Right cardiac atrium (tissue), 5 donors: ENCODE data around the gene FIBCD1. TPM values are rescaled to one million over a fixed set of nuclear protein-coding genes. Genes with fewer than 3 reads are reported as not detected.

Source experiments
- ATAC-seq, 2 donors: fragments of 200-7000 bp; cut with Tn5 transposase; one replicate each; pipeline versions ENCODE4 v1.8.0 to v1.9.1; 2020; ENCODE audit warnings: moderate library complexity in 2 of 2, mild to moderate bottlenecking in 1 of 2
- DNase-seq, 3 donors: peaks; one replicate each; pipeline ENCODE4 v3.0.0-alpha.2; 2020
- H3K27ac ChIP-seq: one replicate; pipeline ENCODE4 v1.5.1; 2013; ENCODE audit warnings: mild to moderate bottlenecking, low read length, control low read depth, moderate library complexity
- H3K27me3 ChIP-seq: one replicate; pipeline ENCODE4 v1.6.1; 2013; ENCODE audit not compliant: control insufficient read depth, insufficient read depth
- H3K4me1 ChIP-seq: one replicate; pipeline ENCODE4 v1.6.1; 2013; ENCODE audit warnings: low read length; ENCODE audit not compliant: control insufficient read depth, insufficient read depth
- H3K4me3 ChIP-seq: one replicate; pipeline ENCODE4 v1.5.1; 2013; ENCODE audit warnings: low read length, control low read depth
- H3K9me3 ChIP-seq: one replicate; pipeline ENCODE4 v1.6.1; 2013; ENCODE audit warnings: low read length; ENCODE audit not compliant: control insufficient read depth
- WGBS: extraction: QIAGEN DNeasy Blood & Tissue Kit; methylation state at CpG from one replicate; pipeline ENCODE4 v1.1.7; 2013; 5-methylcytosine and 5-hydroxymethylcytosine counted together
- intact Hi-C, 4 donors: fragments of 100-400 bp; cut with DNase I; formaldehyde crosslinking; loops; one replicate each; pipeline versions ENCODE4 v1.11.0 to v1.14.0; 2022 to 2023
- polyA plus RNA-seq: library from polyadenylated mRNA; stranded (reverse); fragments of 200-250 nt; gene quantifications from one replicate; pipeline ENCODE4 v1.2.3, GENCODE V29; 2013
- total RNA-seq, 4 donors: library from RNA; stranded (reverse); fragmentation: NEBNext Ultra II Directional; extraction: Animal tissue kit (Norgen Biotek cat#: 25700); gene quantifications; one replicate each; pipeline ENCODE4 v1.2.1, GENCODE V29; 2021
- donor health status: healthy with polysubstance abuse.
- donor health status: DM: no; HTN: yes; CAD: no.
- donor health status: DM: no; HTN: no; CAD: no.
- donor health status: DM: no; HTN: yes; CAD: no; lungs with severe emphysema.
- donor health status: DM: yes; HTN: yes; CAD: no.

The FIBCD1 gene
- total and polyA plus RNA-seq, 5 donors, result 0.20 to 2.2 (median 0.46) TPM

- 97% methylated on average over 6 of the region's 6 CpGs for WGBS
- DNase-seq (peak in 1 of 3 donors; percentile 6), ATAC-seq (no peak)
- Histone ChIP-seq H3K9me3 (no peaks in the 10 kb centered on the region), H3K27me3 (no peaks in the 10 kb centered on the region), H3K4me3 (no peak overlapping the region), H3K27ac (no peak overlapping the region), H3K4me1 (peaks cover 3% of the 10 kb centered on the region)
- intact Hi-C loops, result no loop called here
These were observed 61.7 kb downstream of the FIBCD1 start for GRCh38 chr9:130877300-130877699.

DNA sequence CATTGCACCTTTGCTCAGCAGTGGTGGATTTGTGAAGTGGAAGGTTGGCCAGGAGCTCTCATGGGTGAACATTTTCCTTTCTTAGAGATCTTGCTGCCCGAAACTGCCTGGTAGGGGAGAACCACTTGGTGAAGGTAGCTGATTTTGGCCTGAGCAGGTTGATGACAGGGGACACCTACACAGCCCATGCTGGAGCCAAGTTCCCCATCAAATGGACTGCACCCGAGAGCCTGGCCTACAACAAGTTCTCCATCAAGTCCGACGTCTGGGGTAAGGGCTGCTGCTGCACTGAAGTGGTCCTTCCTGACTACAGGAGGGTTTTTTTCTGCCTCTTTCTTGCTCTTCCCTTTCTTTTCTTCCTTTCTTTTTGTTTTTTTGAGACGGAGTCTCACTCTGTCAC is 64.3 kb downstream of the FIBCD1 start:
- Histone ChIP-seq H3K4me1 (peaks cover 5% of the 10 kb centered on the region), H3K27ac (no peak overlapping the region), H3K4me3 (no peak overlapping the region), H3K9me3 (no peaks in the 10 kb centered on the region), H3K27me3 (no peaks in the 10 kb centered on the region)
- intact Hi-C loops, result loop anchor here in 2 of 4 donors (5.0 kb wide), 1 partner anchor 63 kb away; the partner anchor contains the start of gene FIBCD1 (in 2 of the 2)
- no peak for ATAC-seq
- DNase-seq, result peak in 1 of 3 donors; percentile 26
- WGBS, result 91% methylated on average over 5 of the region's 5 CpGs

GRCh38 chr9:130873966-130874365 is 65.1 kb downstream of the FIBCD1 start:
- Histone ChIP-seq H3K27me3 (no peaks in the 10 kb centered on the region), H3K4me1 (peaks cover 9% of the 10 kb centered on the region), H3K4me3 (no peak overlapping the region), H3K9me3 (no peaks in the 10 kb centered on the region), H3K27ac (peak overlapping the region; percentile 46)
- no peak for ATAC-seq
- DNase-seq, result peak in 1 of 3 donors; percentile 1
- intact Hi-C loops, result loop anchor here in 2 of 4 donors (5.0 kb wide), 1 partner anchor 63 kb away; the partner anchor contains the start of gene FIBCD1 (in 2 of the 2)
- 77% methylated on average over 8 of the region's 8 CpGs for WGBS

DNA sequence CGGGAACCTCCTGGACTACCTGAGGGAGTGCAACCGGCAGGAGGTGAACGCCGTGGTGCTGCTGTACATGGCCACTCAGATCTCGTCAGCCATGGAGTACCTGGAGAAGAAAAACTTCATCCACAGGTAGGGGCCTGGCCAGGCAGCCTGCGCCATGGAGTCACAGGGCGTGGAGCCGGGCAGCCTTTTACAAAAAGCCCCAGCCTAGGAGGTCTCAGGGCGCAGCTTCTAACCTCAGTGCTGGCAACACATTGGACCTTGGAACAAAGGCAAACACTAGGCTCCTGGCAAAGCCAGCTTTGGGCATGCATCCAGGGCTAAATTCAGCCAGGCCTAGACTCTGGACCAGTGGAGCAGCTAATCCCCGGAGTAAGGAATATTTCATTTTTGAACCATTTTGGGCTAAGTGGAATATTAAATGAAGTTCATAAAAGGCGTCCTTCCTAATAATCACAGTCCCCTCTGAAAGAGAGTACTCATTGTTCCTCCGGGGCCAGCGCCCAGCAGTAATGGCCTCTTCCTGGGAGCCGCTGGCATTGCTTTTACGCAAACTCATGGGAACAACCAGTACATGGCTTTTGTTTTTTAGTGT is 66.0 kb downstream of the FIBCD1 start:
- intact Hi-C loops, result loop anchor here in 2 of 4 donors (5.0 kb wide), 1 partner anchor 64 kb away; the partner anchor contains the start of gene FIBCD1 (in 2 of the 2)
- ATAC-seq, result peak; percentile 56 to 77
- peak; percentile 72 to 87 (median 87) for DNase-seq
- Histone ChIP-seq H3K4me3 (no peak overlapping the region), H3K27me3 (no peaks in the 10 kb centered on the region), H3K4me1 (peaks cover 9% of the 10 kb centered on the region), H3K27ac (peak overlapping the region; percentile 73), H3K9me3 (no peaks in the 10 kb centered on the region)
- 65% methylated on average over 15 of the region's 15 CpGs for WGBS

GRCh38 chr9:130872508-130872907 is 66.5 kb downstream of the FIBCD1 start:
- peak overlapping the region; percentile 55 for H3K27ac ChIP-seq
- peaks cover 9% of the 10 kb centered on the region for H3K4me1 ChIP-seq
- no peak overlapping the region for H3K4me3 ChIP-seq
- peak in 1 of 3 donors; percentile 12 for DNase-seq
- intact Hi-C loops, result loop anchor here in 2 of 4 donors (5.0 kb wide), 1 partner anchor 65 kb away; the partner anchor contains the start of gene FIBCD1 (in 2 of the 2)
- ATAC-seq, result no peak
- WGBS, result 72% methylated on average over 9 of the region's 9 CpGs
- no peaks in the 10 kb centered on the region for H3K9me3 ChIP-seq
- no peaks in the 10 kb centered on the region for H3K27me3 ChIP-seq

DNA sequence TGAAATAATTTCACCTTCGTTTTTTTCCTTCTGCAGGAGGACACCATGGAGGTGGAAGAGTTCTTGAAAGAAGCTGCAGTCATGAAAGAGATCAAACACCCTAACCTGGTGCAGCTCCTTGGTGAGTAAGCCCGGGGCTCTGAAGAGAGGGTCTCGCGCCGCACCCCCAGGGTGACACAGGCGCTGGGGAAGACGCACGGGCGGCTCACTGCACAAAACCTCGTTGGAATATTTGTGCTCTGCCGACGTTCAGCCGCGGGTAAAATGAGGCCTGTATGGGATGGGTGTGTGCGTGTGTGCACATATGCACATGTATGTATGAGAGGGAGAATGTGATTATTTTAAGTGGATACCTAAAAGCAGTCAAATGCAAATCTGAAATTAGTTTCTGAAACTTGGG is 67.0 kb downstream of the FIBCD1 start:
- WGBS, result 92% methylated on average over 15 of the region's 15 CpGs
- no peaks in the 10 kb centered on the region for H3K9me3 ChIP-seq
- H3K4me3 ChIP-seq, result no peak overlapping the region
- ATAC-seq, result no peak
- intact Hi-C loops, result loop anchor here in 2 of 4 donors (5.0 kb wide), 1 partner anchor 65 kb away; the partner anchor contains the start of gene FIBCD1 (in 2 of the 2)
- DNase-seq, result peak in 2 of 3 donors; percentile 5 to 29
- H3K27me3 ChIP-seq, result no peaks in the 10 kb centered on the region
- H3K27ac ChIP-seq, result peak overlapping the region; percentile 8
- H3K4me1 ChIP-seq, result peaks cover 9% of the 10 kb centered on the region

GRCh38 chr9:130871395-130872062 is 67.5 kb downstream of the FIBCD1 start:
- WGBS, result 62% methylated on average over 10 of the region's 10 CpGs
- peaks cover 9% of the 10 kb centered on the region for H3K4me1 ChIP-seq
- ATAC-seq, result peak in 1 of 2 donors; percentile 51
- H3K27ac ChIP-seq, result peak overlapping the region; percentile 90
- H3K9me3 ChIP-seq, result no peaks in the 10 kb centered on the region
- H3K27me3 ChIP-seq, result no peaks in the 10 kb centered on the region
- intact Hi-C loops, result loop anchor here in 2 of 4 donors (5.0 kb wide), 1 partner anchor 66 kb away; the partner anchor contains the start of gene FIBCD1 (in 2 of the 2)
- H3K4me3 ChIP-seq, result no peak overlapping the region
- DNase-seq, result peak in 1 of 3 donors; percentile 38

GRCh38 chr9:130870491-130871381 is 68.3 kb downstream of the FIBCD1 start:
- intact Hi-C loops, result loop anchor here in 2 of 4 donors (5.0 kb wide), 1 partner anchor 67 kb away; the partner anchor contains the start of gene FIBCD1 (in 2 of the 2)
- peak; percentile 72 to 83 for ATAC-seq
- Histone ChIP-seq H3K4me1 (peaks cover 9% of the 10 kb centered on the region), H3K4me3 (no peak overlapping the region), H3K27ac (peak overlapping the region; percentile 90), H3K27me3 (no peaks in the 10 kb centered on the region), H3K9me3 (no peaks in the 10 kb centered on the region)
- peak in 2 of 3 donors; percentile 51 to 55 for DNase-seq
- WGBS, result 51% methylated on average over 17 of the region's 17 CpGs

DNA sequence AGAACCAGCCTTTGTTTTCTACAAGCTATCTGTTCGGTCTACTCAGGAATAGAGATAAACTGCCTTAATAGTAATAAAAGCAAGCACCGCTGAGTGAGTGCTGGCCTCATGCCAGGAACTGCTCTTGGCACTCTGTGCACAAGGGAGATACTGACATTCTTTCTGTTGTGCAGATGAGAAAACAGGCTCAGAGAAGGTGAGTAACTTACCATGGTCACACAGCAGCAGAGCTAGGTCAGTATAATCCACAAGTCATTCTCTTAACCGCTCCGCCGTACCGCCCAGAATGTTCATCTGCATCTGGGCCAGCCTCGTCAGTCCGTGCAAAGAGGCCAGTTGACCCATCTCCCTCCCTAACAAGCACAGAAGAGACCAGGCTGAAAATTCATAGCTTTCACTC is 69.8 kb downstream of the FIBCD1 start:
- H3K9me3 ChIP-seq, result no peaks in the 10 kb centered on the region
- WGBS, result 72% methylated on average over 8 of the region's 8 CpGs
- peaks cover 9% of the 10 kb centered on the region for H3K4me1 ChIP-seq
- no peaks in the 10 kb centered on the region for H3K27me3 ChIP-seq
- peak; percentile 74 to 90 (median 86) for DNase-seq
- peak; percentile 10 for ATAC-seq
- intact Hi-C loops, result loop anchor here in 3 of 4 donors (5.0 to 10.0 kb wide), 4 partner anchors 94 to 178 kb away; no protein-coding TSS in a partner anchor
- H3K27ac ChIP-seq, result peak overlapping the region; percentile 2
- no peak overlapping the region for H3K4me3 ChIP-seq

GRCh38 chr9:130868230-130868629 is 70.8 kb downstream of the FIBCD1 start:
- WGBS, result 94% methylated on average over 3 of the region's 3 CpGs
- H3K27ac ChIP-seq, result no peak overlapping the region
- H3K4me1 ChIP-seq, result peaks cover 6% of the 10 kb centered on the region
- H3K9me3 ChIP-seq, result no peaks in the 10 kb centered on the region
- no peak overlapping the region for H3K4me3 ChIP-seq
- no peak for ATAC-seq
- H3K27me3 ChIP-seq, result no peaks in the 10 kb centered on the region
- no peak for DNase-seq
- intact Hi-C loops, result loop anchor here in 3 of 4 donors (5.0 to 10.0 kb wide), 4 partner anchors 93 to 179 kb away; no protein-coding TSS in a partner anchor
